SK-N-SH (cell line): ENCODE measurements around the gene RBBP8. TPM values are rescaled to one million over a fixed set of nuclear protein-coding genes. Genes with fewer than 3 reads are reported as not detected.

Experiments
- CTCF ChIA-PET: fragments of 300-600, 350-600 bp; formaldehyde crosslinking; extraction: SDS; loops from one replicate; lab custom pipeline; 2021; lab: Yijun Ruan, JAX
- POLR2A ChIA-PET: fragments of 350-600 bp; sonication (Branson Sonifier 250); formaldehyde crosslinking; extraction: SDS; loops from one replicate; lab custom pipeline; 2020; ENCODE audit warnings: antibody characterized with exemption, inconsistent platforms; lab: Yijun Ruan, JAX
- DNase-seq: peaks from one replicate; pipeline ENCODE4 v3.0.0; 2012
- H2AFZ ChIP-seq: fragments of 200-600 bp; sonication (generic); 2 replicates; pipeline ENCODE4 v1.8.1; 2016; ENCODE audit warnings: antibody characterized with exemption, mild to moderate bottlenecking, low read depth
- H3F3A ChIP-seq: fragments of 200-600 bp; sonication (generic); replicated peaks from 2 replicates; pipeline ENCODE3; 2016; ENCODE audit warnings: antibody characterized with exemption, mild to moderate bottlenecking; ENCODE audit not compliant: insufficient read depth
- H3K27ac ChIP-seq, 2 experiments: fragments of 200-500 bp in 1 of 2; fragments of 200-600 bp in 1 of 2; sonication (Bioruptor generic) in 1 of 2; sonication (generic), shearing (Covaris generic) in 1 of 2; 2 replicates each; pipeline versions ENCODE4 v1.5.1 to v1.6.1; 2014 to 2016; ENCODE audit warnings: low read depth in 2 of 2, inconsistent platforms in 1 of 2, low read length in 1 of 2, mild to moderate bottlenecking in 1 of 2, mixed read lengths in 1 of 2
- H3K27me3 ChIP-seq: fragments of 200-600 bp; sonication (generic), shearing (Covaris generic); 2 replicates; pipeline ENCODE4 v1.6.1; 2016; ENCODE audit warnings: mixed run types; ENCODE audit not compliant: insufficient read depth
- H3K36me3 ChIP-seq, 2 experiments: fragments of 200-500 bp in 1 of 2; fragments of 200-600 bp in 1 of 2; sonication (Bioruptor generic) in 1 of 2; sonication (generic) in 1 of 2; replicated peaks in 1 of 2; 2 replicates each; pipeline versions ENCODE3 to v1.5.1; 2014 to 2016; ENCODE audit warnings: low read length in 1 of 2, mild to moderate bottlenecking in 1 of 2; ENCODE audit not compliant: insufficient read depth in 2 of 2, control insufficient read depth in 1 of 2
- H3K4me1 ChIP-seq, 2 experiments: fragments of 200-500 bp in 1 of 2; fragments of 200-600 bp in 1 of 2; sonication (Bioruptor generic) in 1 of 2; sonication (generic), shearing (Covaris generic) in 1 of 2; 2 replicates each; pipeline versions ENCODE4 v1.5.1 to v1.6.1; 2014 to 2016; ENCODE audit warnings: low read depth in 1 of 2, low read length in 1 of 2, mixed run types in 1 of 2; ENCODE audit not compliant: insufficient read depth in 2 of 2, control insufficient read depth in 1 of 2
- H3K4me2 ChIP-seq: fragments of 200-600 bp; sonication (generic), shearing (Covaris generic); 2 replicates; pipeline ENCODE4 v1.6.1; 2017; ENCODE audit warnings: mixed run types
- H3K4me3 ChIP-seq, 2 experiments: fragments of 200-500 bp in 1 of 2; fragments of 200-600 bp in 1 of 2; sonication (Bioruptor generic) in 1 of 2; sonication (generic), shearing (Covaris generic) in 1 of 2; 2 replicates each; pipeline versions ENCODE4 v1.5.1 to v1.8.1; 2014 to 2016; ENCODE audit warnings: low read depth in 2 of 2, inconsistent platforms in 1 of 2, low read length in 1 of 2, mild to moderate bottlenecking in 1 of 2, mixed read lengths in 1 of 2, moderate library complexity in 1 of 2
- H3K79me2 ChIP-seq: fragments of 200-600 bp; sonication (generic); 2 replicates; pipeline ENCODE4 v1.8.1; 2017; ENCODE audit warnings: mild to moderate bottlenecking; ENCODE audit not compliant: insufficient read depth
- H3K9ac ChIP-seq: fragments of 200-600 bp; sonication (generic); 2 replicates; pipeline ENCODE4 v1.6.1; 2017; ENCODE audit warnings: mixed run types
- H3K9me2 ChIP-seq: fragments of 200-600 bp; sonication (generic); 2 replicates; pipeline ENCODE4 v1.6.1; 2017; ENCODE audit warnings: mixed run types
- H3K9me3 ChIP-seq: fragments of 200-600 bp; sonication (generic); 2 replicates; pipeline ENCODE4 v1.6.1; 2017; ENCODE audit warnings: mixed run types, mild to moderate bottlenecking, moderate library complexity
- H4K20me1 ChIP-seq: fragments of 200-600 bp; sonication (generic); 2 replicates; pipeline ENCODE4 v1.6.1; 2017; ENCODE audit warnings: mild to moderate bottlenecking, mixed run types; ENCODE audit not compliant: insufficient read depth
- CHD2 ChIP-seq: fragments of 150-350 bp; IDR thresholded peaks from 2 replicates; pipeline ENCODE4 v1.6.1; 2018; ENCODE audit warnings: low read length; ENCODE audit not compliant: partially characterized antibody
- ELF1 ChIP-seq: IDR thresholded peaks from 2 replicates; pipeline ENCODE4 v1.4.0; 2012
- EP300 ChIP-seq, 2 experiments: IDR thresholded peaks; 2 replicates each; pipeline versions ENCODE4 v1.4.0 to v1.6.1; 2012; ENCODE audit warnings: borderline replicate concordance in 1 of 2, low read depth in 1 of 2, low read length in 1 of 2
- FOSL2 ChIP-seq: IDR thresholded peaks from 2 replicates; pipeline ENCODE4 v1.4.0; 2012; ENCODE audit warnings: low read depth, mild to moderate bottlenecking, moderate library complexity, borderline replicate concordance
- FOXJ3 ChIP-seq: sonication (generic); formaldehyde crosslinking; IDR thresholded peaks from 2 replicates; pipeline ENCODE4 v1.5.1; 2020; ENCODE audit warnings: mild to moderate bottlenecking, missing genetic modification reagents
- FOXM1 ChIP-seq: IDR thresholded peaks from 2 replicates; pipeline ENCODE4 v1.4.0; 2012; ENCODE audit warnings: low read depth, mild to moderate bottlenecking
- GABPA ChIP-seq: IDR thresholded peaks from 2 replicates; pipeline ENCODE4 v1.4.0; 2012; ENCODE audit warnings: low read depth, mild to moderate bottlenecking
- JUND ChIP-seq: IDR thresholded peaks from 2 replicates; pipeline ENCODE4 v1.4.0; 2012
- NFIC ChIP-seq: IDR thresholded peaks from 2 replicates; pipeline ENCODE4 v1.4.0; 2012; ENCODE audit warnings: borderline replicate concordance
- NRF1 ChIP-seq: IDR thresholded peaks from 2 replicates; pipeline ENCODE4 v1.6.1; 2012; ENCODE audit warnings: low read depth, mild to moderate bottlenecking, low read length
- PBX3 ChIP-seq: IDR thresholded peaks from 2 replicates; pipeline ENCODE4; 2012
- RAD21 ChIP-seq: IDR thresholded peaks from 2 replicates; pipeline ENCODE4 v1.6.1; 2012; ENCODE audit warnings: mild to moderate bottlenecking, low read length
- RXRA ChIP-seq: IDR thresholded peaks from 2 replicates; pipeline ENCODE4 v1.4.0; 2012; ENCODE audit warnings: low read depth, mild to moderate bottlenecking, borderline replicate concordance
- SIN3A ChIP-seq: IDR thresholded peaks from 2 replicates; pipeline ENCODE4 v1.6.1; 2012; ENCODE audit warnings: low read depth, mild to moderate bottlenecking, low read length, moderate library complexity, borderline replicate concordance
- SMC3 ChIP-seq: IDR thresholded peaks from 2 replicates; pipeline ENCODE4 v1.6.1; 2012; ENCODE audit warnings: low read depth, low read length, improper control_type of control experiment
- TAF1 ChIP-seq: IDR thresholded peaks from 2 replicates; pipeline ENCODE4 v1.6.1; 2012; ENCODE audit warnings: low read depth, mild to moderate bottlenecking, low read length, moderate library complexity, borderline replicate concordance
- TCF12 ChIP-seq: IDR thresholded peaks from 2 replicates; pipeline ENCODE4 v1.4.0; 2012
- USF1 ChIP-seq: IDR thresholded peaks from 2 replicates; pipeline ENCODE4 v1.4.0; 2012; ENCODE audit warnings: low read depth, borderline replicate concordance
- YY1 ChIP-seq: IDR thresholded peaks from 2 replicates; pipeline ENCODE4 v1.4.0; 2012; ENCODE audit warnings: low read depth, mild to moderate bottlenecking
- WGBS: methylation state at CpG from one replicate; pipeline ENCODE4 v1.1.6; 2017; ENCODE audit warnings: low lambda C conversion rate; 5-methylcytosine and 5-hydroxymethylcytosine counted together
- polyA plus RNA-seq, 3 experiments: library from polyadenylated mRNA; depleted of rRNA; stranded (reverse); fragments of >200 nt; gene quantifications; 2 replicates each; pipeline ENCODE4 v1.2.3, GENCODE V29; 2012
- TF ChIP-seq, protein P1 (sequence below): IDR thresholded peaks from 2 replicates; pipeline ENCODE4 v1.6.1; 2012; ENCODE audit warnings: mild to moderate bottlenecking, low read depth, low read length, moderate library complexity

The RBBP8 gene
- polyA plus RNA-seq, 1 of the 3 experiments (the other 2 are of a cell fraction): 9.6 TPM

- H3K4me3 ChIP-seq: no peak overlapping the region
- no peaks in the 10 kb centered on the region for H4K20me1 ChIP-seq
- ChIA-PET POLR2A (no interaction called here), CTCF (interaction anchor here (1.0 kb wide), 1 partner anchor 16 kb away, joined by 3 read pairs; no protein-coding TSS in a partner anchor)
- TF ChIP-seq NRF1: no peak
- no peak for TF ChIP-seq NFIC
- no peak for TF ChIP-seq ELF1
- no peak for TF ChIP-seq FOXM1
- no peak for TF ChIP-seq YY1
- TF ChIP-seq JUND: no peak
- TF ChIP-seq CHD2: no peak
- no peak for TF ChIP-seq RAD21
- TF ChIP-seq PBX3: no peak
- TF ChIP-seq, protein P1, sequence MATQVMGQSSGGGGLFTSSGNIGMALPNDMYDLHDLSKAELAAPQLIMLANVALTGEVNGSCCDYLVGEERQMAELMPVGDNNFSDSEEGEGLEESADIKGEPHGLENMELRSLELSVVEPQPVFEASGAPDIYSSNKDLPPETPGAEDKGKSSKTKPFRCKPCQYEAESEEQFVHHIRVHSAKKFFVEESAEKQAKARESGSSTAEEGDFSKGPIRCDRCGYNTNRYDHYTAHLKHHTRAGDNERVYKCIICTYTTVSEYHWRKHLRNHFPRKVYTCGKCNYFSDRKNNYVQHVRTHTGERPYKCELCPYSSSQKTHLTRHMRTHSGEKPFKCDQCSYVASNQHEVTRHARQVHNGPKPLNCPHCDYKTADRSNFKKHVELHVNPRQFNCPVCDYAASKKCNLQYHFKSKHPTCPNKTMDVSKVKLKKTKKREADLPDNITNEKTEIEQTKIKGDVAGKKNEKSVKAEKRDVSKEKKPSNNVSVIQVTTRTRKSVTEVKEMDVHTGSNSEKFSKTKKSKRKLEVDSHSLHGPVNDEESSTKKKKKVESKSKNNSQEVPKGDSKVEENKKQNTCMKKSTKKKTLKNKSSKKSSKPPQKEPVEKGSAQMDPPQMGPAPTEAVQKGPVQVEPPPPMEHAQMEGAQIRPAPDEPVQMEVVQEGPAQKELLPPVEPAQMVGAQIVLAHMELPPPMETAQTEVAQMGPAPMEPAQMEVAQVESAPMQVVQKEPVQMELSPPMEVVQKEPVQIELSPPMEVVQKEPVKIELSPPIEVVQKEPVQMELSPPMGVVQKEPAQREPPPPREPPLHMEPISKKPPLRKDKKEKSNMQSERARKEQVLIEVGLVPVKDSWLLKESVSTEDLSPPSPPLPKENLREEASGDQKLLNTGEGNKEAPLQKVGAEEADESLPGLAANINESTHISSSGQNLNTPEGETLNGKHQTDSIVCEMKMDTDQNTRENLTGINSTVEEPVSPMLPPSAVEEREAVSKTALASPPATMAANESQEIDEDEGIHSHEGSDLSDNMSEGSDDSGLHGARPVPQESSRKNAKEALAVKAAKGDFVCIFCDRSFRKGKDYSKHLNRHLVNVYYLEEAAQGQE: no peak
- no peak for TF ChIP-seq FOXJ3 (CRISPR knock-in tag)
- TF ChIP-seq GABPA: no peak
- TF ChIP-seq FOSL2: no peak
- no peak for TF ChIP-seq RXRA
- TF ChIP-seq USF1: no peak
- TF ChIP-seq TAF1: no peak
- TF ChIP-seq TCF12: no peak
- TF ChIP-seq SMC3: no peak
- TF ChIP-seq SIN3A: no peak
- no peak for TF ChIP-seq EP300 (IDR thresholded peaks at IDR 0.05; ENCODE audit: borderline replicate concordance in 1 of 2, low read depth in 1 of 2, low read length in 1 of 2)
- H3F3A ChIP-seq: no peaks in the 10 kb centered on the region
- H3K9me2 ChIP-seq: no peaks in the 10 kb centered on the region
- no peak overlapping the region for H3K9ac ChIP-seq
- H3K27me3 ChIP-seq: no peaks in the 10 kb centered on the region
- no peak overlapping the region for H2AFZ ChIP-seq
- no peaks in the 10 kb centered on the region for H3K79me2 ChIP-seq
- H3K9me3 ChIP-seq: no peaks in the 10 kb centered on the region
- no peak overlapping the region for H3K27ac ChIP-seq
- H3K4me2 ChIP-seq: no peak overlapping the region
- H3K4me1 ChIP-seq: no peaks in the 10 kb centered on the region
- H3K36me3 ChIP-seq: peaks cover 7 to 45% of the 10 kb centered on the region in 2 experiments
- WGBS: 93% methylated on average over 1 of the region's 1 CpG
- DNase-seq: no peak
Measured at GRCh38 chr18:22999212-22999611, 66.1 kb downstream of the RBBP8 start.
